ENCODE measurements around the gene TOR1AIP2.
"Not testable (repeated sequence)": the region's sequence is repeated elsewhere in the genome, so short reads cannot be mapped to it uniquely, and the experiment has no call there.

Gene TOR1AIP2

GRCh38 chr1:179875596-179876299 lies 1.9 kb downstream of the TOR1AIP2 start:
- no peak for DNase-seq

DNA sequence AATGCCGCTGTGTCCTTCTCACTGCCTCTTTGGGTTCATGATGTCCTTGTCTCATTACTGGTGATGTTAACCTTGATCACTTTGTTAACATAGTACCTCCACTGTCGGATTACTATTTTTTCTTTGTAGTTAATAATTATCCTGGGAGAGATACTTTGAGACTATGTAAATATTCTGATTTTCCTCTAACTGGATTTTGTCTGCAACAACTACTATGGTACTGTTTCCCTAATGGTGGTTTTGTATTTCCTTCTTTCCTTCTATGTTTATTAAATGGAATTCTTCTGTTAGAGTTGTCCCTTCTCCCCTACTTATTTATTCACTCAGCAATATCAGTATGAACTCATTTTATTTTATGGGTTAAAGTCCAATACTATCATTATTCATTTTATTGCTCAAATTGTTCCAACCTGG lies 4.2 kb downstream of the TOR1AIP2 start:
- DNase-seq, result no peak

DNA sequence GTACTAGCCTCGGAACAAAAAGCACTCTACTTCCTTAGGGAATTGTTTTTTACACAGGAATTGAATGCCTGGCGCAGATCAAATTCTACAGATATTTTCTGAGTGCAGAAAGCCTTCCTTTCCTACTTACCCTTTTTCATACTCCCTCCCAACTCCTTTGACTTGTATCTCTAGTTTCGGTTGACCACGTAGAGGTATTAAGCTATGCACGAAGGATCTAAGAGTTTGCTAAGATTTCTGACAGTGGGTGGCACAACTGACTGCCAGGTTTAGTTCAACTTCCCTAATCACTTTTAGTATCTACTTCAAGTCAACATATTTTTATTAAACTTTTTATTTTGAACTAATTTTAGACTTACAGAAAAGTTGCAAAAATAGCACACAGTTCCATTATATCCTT lies 5.0 kb downstream of the TOR1AIP2 start:
- no peak for DNase-seq

GRCh38 chr1:179871940-179872339 lies 5.7 kb downstream of the TOR1AIP2 start:
- no peak for DNase-seq

GRCh38 chr1:179870870-179871269 lies 6.7 kb downstream of the TOR1AIP2 start:
- no peak for DNase-seq

DNA sequence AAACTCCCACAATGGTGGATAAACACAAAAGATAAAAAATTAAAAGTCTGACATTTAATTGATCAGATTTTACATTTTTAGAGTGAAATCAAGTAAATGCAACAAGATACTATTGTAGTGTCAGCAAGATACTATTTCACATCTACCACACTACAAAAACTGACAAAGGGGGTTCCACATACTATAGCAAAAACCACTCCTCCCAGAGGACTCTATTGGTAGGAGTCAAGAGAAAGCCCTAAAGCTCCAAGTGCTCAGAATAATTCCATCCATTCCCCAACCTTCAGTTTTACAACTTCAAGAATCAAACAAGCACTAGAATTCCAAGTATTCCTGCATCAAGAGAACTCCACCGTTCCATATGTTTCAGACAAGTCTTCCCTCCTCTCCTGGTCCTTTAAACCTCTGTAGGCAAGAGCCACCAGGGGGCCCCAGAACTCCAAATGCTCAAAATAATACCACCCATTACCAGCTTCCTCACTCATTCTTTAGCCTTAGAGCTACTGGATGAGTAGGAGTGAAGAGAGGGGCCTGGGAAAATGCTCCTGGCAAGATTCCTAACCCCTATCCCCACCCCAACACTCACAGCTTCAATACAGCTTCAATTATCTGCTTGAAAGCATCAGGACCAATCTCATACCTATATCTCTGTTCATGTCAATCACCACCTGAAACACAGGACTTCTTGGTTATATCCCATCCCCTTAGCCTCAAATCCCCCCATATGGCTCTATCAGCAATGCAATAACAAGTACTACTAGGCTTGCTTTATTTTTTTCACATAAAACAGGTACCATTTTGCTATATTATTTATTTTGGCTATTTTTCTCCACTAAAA lies 9.9 kb downstream of the TOR1AIP2 start:
- peak; percentile 36 for DNase-seq

DNA sequence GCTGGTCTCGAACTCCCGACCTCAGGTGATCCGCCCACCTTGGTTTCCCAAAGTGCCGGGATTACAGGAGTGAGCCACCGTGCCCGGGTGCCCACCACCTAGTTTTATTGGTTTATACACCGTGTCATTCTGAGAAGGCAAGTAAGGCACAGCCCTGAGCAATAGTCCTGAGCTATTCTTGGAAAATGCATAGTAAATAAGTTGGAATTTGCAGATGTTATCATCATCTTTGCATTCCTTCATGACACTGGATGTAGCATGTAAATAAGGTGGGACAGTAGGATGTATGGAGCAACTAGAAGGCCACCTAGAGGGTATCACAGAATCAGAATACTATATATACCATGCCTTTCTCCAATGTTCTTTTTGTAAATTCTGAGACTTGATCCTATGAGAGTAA lies 11.0 kb downstream of the TOR1AIP2 start:
- no peak for DNase-seq

DNA sequence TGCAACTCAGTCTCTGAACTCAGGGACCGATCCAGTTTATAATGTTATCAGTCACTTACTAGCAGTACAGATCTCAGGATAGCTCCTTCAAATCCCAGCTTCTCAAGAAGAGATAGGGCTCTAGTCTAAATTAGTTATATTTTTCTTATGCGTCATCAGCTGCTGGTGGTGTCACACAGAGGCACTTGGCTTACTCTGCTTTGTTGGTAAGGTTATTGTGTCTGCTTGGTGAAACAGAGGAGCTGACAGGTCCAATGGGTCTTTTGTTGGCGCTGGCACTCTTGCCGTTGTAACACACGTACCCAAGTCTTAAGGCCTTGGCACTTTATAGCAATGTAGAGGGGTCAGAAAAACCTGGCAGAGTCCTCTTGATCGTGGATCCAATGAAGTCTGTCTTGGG lies 12.2 kb downstream of the TOR1AIP2 start:
- DNase-seq, result no peak

DNA sequence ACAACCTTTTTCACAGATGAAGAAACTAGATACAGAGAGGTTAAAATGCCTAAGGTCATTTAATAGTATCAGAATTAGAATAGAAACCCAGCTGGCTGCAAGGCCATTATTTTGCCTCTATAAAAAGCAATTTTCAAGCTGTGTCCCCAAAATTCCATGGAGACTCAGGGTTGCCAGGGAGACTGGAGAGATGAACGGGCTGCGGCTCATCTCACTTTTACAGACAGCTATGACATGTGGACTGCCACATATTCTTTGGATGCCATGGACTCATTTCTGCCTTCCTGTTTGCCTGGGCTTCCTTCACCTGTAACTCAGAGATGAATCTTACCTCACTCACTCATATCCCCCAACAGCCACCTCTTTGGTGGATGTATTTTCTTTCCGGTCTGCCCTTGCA lies 17.0 kb downstream of the TOR1AIP2 start:
- DNase-seq, result no peak

- DNase-seq, result no peak
Observed at GRCh38 chr1:179857009-179857408, 20.6 kb downstream of the TOR1AIP2 start.

- DNase-seq, result no peak
Observed at GRCh38 chr1:179856296-179856695, 21.3 kb downstream of the TOR1AIP2 start.

GRCh38 chr1:179855831-179856230 lies 21.8 kb downstream of the TOR1AIP2 start:
- DNase-seq, result not testable (repeated sequence)

DNA sequence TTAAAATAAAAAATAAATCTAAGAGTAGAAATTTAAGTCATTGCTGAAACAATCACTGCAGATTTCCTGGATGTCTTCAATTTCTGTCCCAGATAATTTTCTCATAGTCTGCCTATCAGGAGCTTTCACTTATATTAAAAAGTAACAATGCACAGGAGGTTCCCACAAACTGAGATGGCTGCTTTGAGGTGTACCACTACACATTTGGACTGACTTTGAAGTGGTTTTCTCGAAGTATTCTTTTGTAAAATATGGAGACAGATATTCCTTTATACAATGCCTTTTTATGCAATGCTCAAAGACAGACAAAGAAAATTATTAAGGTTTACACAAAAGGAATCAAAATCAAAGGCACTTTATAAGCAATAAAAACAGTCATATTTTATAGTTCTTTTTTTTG lies 24.5 kb downstream of the TOR1AIP2 start:
- DNase-seq, result no peak

DNA sequence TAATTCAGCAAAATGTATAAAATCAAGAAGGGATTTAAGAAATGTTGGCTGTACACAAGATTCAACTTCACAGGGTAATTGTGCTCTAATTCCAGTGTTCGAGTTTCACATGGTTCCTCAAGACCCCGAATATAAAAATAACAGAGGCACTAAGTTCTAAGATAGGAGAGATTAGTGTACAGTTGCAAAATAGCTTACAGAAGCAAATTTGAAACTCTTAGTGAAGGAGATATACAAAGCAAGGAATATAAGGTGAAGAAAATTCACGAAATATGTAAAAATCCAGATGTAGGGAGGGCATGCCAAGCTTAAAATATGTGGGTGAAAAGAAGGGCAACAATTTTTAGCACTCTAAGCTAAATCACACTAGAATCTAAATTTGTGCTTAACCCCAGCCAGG lies 29.4 kb downstream of the TOR1AIP2 start:
- DNase-seq, result no peak

GRCh38 chr1:179840107-179840506 lies 37.5 kb downstream of the TOR1AIP2 start:
- no peak for DNase-seq

GRCh38 chr1:179836686-179837445 lies 40.7 kb downstream of the TOR1AIP2 start:
- not testable (repeated sequence) for DNase-seq

- peak; percentile 67 for DNase-seq
Observed at GRCh38 chr1:179831852-179832699, 45.5 kb downstream of the TOR1AIP2 start.

GRCh38 chr1:179831225-179831624 lies 46.4 kb downstream of the TOR1AIP2 start:
- no peak for DNase-seq

GRCh38 chr1:179828554-179829110 lies 49.0 kb downstream of the TOR1AIP2 start:
- no peak for DNase-seq

DNA sequence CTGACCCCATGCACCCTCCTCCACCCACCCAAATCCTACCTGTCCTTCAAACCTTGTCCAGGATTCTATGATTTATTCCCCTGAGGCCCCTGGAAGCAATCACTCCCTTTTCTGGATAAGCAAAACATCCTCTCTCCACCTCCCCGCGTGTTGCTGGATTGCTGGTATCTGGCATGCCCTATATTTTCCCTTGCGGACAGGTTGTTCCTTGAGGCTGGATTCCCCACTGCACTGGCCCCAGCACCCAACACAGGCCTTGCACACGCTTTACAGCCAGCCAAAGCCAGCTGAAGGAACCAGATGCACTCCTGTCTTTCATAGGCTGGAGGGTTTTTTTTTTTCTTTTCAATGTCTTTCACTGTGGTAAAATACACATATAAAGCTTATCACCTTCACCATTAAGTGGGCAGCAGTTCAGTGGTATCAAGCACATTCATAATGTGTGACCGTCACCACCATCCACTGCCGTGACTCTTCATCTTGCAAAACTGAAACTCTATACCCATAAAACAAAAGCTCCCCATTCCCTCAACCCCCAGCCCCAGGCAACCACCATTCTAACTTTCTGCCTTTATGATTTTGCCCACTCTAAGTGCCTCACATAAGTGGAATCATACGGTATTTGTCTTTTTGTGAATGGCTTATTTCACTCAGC lies 50.9 kb downstream of the TOR1AIP2 start:
- DNase-seq, result no peak

GRCh38 chr1:179825798-179826460 lies 51.7 kb downstream of the TOR1AIP2 start:
- no peak for DNase-seq
